Liver (tissue), 9 donors: Measurements from ENCODE around the gene PLXDC2. TPM values are rescaled to one million over a fixed set of nuclear protein-coding genes. Genes with fewer than 3 reads are reported as not detected.

Experiments
- DNase-seq: peaks from one replicate; pipeline ENCODE4 v3.0.0-alpha.2; 2017; ENCODE audit warnings: low spot score
- H3K27ac ChIP-seq, 2 donors: one replicate each; pipeline ENCODE4 v1.7.0; 2013; ENCODE audit warnings: inconsistent platforms in 2 of 2, low read length in 2 of 2, control low read depth in 1 of 2, low read depth in 1 of 2, mild to moderate bottlenecking in 1 of 2
- H3K27me3 ChIP-seq, 4 donors: one replicate each; pipeline versions ENCODE4 v1.6.1 to v1.7.0; 2013; ENCODE audit warnings: low read length in 3 of 4, inconsistent platforms in 1 of 4, mild to moderate bottlenecking in 1 of 4, moderate library complexity in 1 of 4; ENCODE audit not compliant: control insufficient read depth in 4 of 4, insufficient read depth in 4 of 4
- H3K36me3 ChIP-seq, 4 donors: one replicate each; pipeline versions ENCODE4 v1.6.1 to v1.7.0; 2013; ENCODE audit warnings: low read length in 3 of 4, mild to moderate bottlenecking in 3 of 4, low read depth in 1 of 4, moderate library complexity in 1 of 4; ENCODE audit not compliant: control insufficient read depth in 4 of 4, insufficient read depth in 3 of 4
- H3K4me1 ChIP-seq, 4 donors: one replicate each; pipeline versions ENCODE4 v1.6.1 to v1.7.0; 2013; ENCODE audit warnings: low read length in 3 of 4, mild to moderate bottlenecking in 3 of 4, moderate library complexity in 1 of 4; ENCODE audit not compliant: control insufficient read depth in 4 of 4, insufficient read depth in 4 of 4
- H3K4me3 ChIP-seq, 3 donors: one replicate each; pipeline versions ENCODE4 v1.6.1 to v1.7.0; 2013; ENCODE audit warnings: low read length in 3 of 3, control low read depth in 1 of 3, low read depth in 1 of 3, mild to moderate bottlenecking in 1 of 3
- H3K9ac ChIP-seq, 2 donors: one replicate each; pipeline ENCODE4 v1.7.0; 2013; ENCODE audit warnings: low read length in 2 of 2, mild to moderate bottlenecking in 2 of 2, moderate library complexity in 2 of 2, control low read depth in 1 of 2, low read depth in 1 of 2
- H3K9me3 ChIP-seq, 4 donors: one replicate each; pipeline versions ENCODE4 v1.6.1 to v1.7.0; 2013; ENCODE audit warnings: low read length in 3 of 4; ENCODE audit not compliant: control insufficient read depth in 4 of 4
- ATF3 ChIP-seq: IDR thresholded peaks from 2 replicates; pipeline ENCODE4 v1.6.1; 2016; ENCODE audit warnings: antibody characterized with exemption
- CTCF ChIP-seq: fragments of 150-350 bp; IDR thresholded peaks from 2 replicates; pipeline ENCODE4 v1.5.1; 2017; ENCODE audit warnings: improper control_type of control experiment, low read depth, low read length; ENCODE audit not compliant: missing input control
- EGR1 ChIP-seq, 2 donors: IDR thresholded peaks; 2 replicates each; pipeline ENCODE4 v1.6.1; 2016 to 2018; ENCODE audit warnings: antibody characterized with exemption in 2 of 2, low read depth in 2 of 2
- FOXA1 ChIP-seq: IDR thresholded peaks from 2 replicates; pipeline ENCODE4 v1.6.1; 2016; ENCODE audit warnings: antibody characterized with exemption
- FOXA2 ChIP-seq: IDR thresholded peaks from 2 replicates; pipeline ENCODE4 v1.6.1; 2016; ENCODE audit warnings: antibody characterized with exemption
- GABPA ChIP-seq, 2 donors: IDR thresholded peaks in 1 of 2; conservative IDR thresholded peaks in 1 of 2; 2 replicates each; pipeline ENCODE4 v1.6.1; 2016; ENCODE audit warnings: antibody characterized with exemption in 2 of 2, mild to moderate bottlenecking in 1 of 2, moderate library complexity in 1 of 2
- HNF4A ChIP-seq, 2 donors: conservative IDR thresholded peaks; 2 replicates each; pipeline ENCODE4 v1.6.1; 2016; ENCODE audit warnings: antibody characterized with exemption in 2 of 2, mild to moderate bottlenecking in 2 of 2
- HNF4G ChIP-seq: IDR thresholded peaks from 2 replicates; pipeline ENCODE4 v1.6.1; 2016; ENCODE audit warnings: antibody characterized with exemption
- JUND ChIP-seq, 2 donors: IDR thresholded peaks; 2 replicates each; pipeline ENCODE4 v1.6.1; 2016; ENCODE audit warnings: antibody characterized with exemption in 2 of 2
- MAX ChIP-seq: IDR thresholded peaks from 2 replicates; pipeline ENCODE4 v1.6.1; 2016; ENCODE audit warnings: antibody characterized with exemption
- NR2F2 ChIP-seq: IDR thresholded peaks from 2 replicates; pipeline ENCODE4 v1.6.1; 2016; ENCODE audit warnings: antibody characterized with exemption
- RAD21 ChIP-seq, 2 donors: IDR thresholded peaks; 2 replicates each; pipeline ENCODE4 v1.6.1; 2016; ENCODE audit warnings: antibody characterized with exemption in 2 of 2, mild to moderate bottlenecking in 2 of 2
- REST ChIP-seq: IDR thresholded peaks from 2 replicates; pipeline ENCODE4 v1.6.1; 2016; ENCODE audit warnings: antibody characterized with exemption, mild to moderate bottlenecking
- RXRA ChIP-seq, 2 donors: IDR thresholded peaks; 2 replicates each; pipeline ENCODE4 v1.6.1; 2017 to 2018; ENCODE audit warnings: antibody characterized with exemption in 2 of 2, mild to moderate bottlenecking in 1 of 2
- SP1 ChIP-seq: IDR thresholded peaks from 2 replicates; pipeline ENCODE4 v1.6.1; 2018; ENCODE audit warnings: antibody characterized with exemption, mild to moderate bottlenecking
- TAF1 ChIP-seq: conservative IDR thresholded peaks from 2 replicates; pipeline ENCODE4 v1.6.1; 2016; ENCODE audit warnings: antibody characterized with exemption, mild to moderate bottlenecking
- YY1 ChIP-seq: IDR thresholded peaks from 2 replicates; pipeline ENCODE4 v1.6.1; 2016; ENCODE audit warnings: antibody characterized with exemption, mild to moderate bottlenecking
- ZBTB33 ChIP-seq: IDR thresholded peaks from 2 replicates; pipeline ENCODE4 v1.6.1; 2016; ENCODE audit warnings: antibody characterized with exemption
- WGBS: extraction: QIAGEN DNeasy Blood & Tissue Kit; methylation state at CpG from one replicate; pipeline ENCODE4 v1.1.7; 2013; 5-methylcytosine and 5-hydroxymethylcytosine counted together
- polyA plus RNA-seq, 2 donors: library from polyadenylated mRNA; stranded (reverse) in 1 of 2; unstranded in 1 of 2; fragments of 200-250 nt in 1 of 2; fragments of >200 nt in 1 of 2; fragmentation: Nextera tagmentation in 1 of 2; extraction: Ambion mirVana in 1 of 2; gene quantifications; one replicate each; pipeline versions ENCODE4 v1.2.1 to v1.2.3, GENCODE V29; 2013 to 2015
- total RNA-seq, 2 donors: library from RNA; depleted of rRNA; stranded (reverse); fragments of >200 nt; gene quantifications; one replicate each; pipeline ENCODE4 v1.2.3, GENCODE V29; 2014
- donor health status: healthy.
- donor health status: healthy.
- donor health status: healthy.
- donor health status: healthy.
- donor health status: healthy.

PLXDC2 gene
- total and polyA plus RNA-seq, 4 donors = 1.4 to 5.1 (median 2.4) TPM

GRCh38 chr10:19782430-19783089 is 33.7 kb upstream of the PLXDC2 start (continued):
- TF ChIP-seq CTCF = no peak

- DNase-seq = no peak
- no peaks in the 10 kb centered on the region for H3K9me3 ChIP-seq
- H3K4me1 ChIP-seq = no peaks in the 10 kb centered on the region
- no peak overlapping the region for H3K9ac ChIP-seq
- H3K4me3 ChIP-seq = no peak overlapping the region
- TF ChIP-seq HNF4G = no peak
- no peaks in the 10 kb centered on the region for H3K36me3 ChIP-seq
- no peaks in the 10 kb centered on the region for H3K27me3 ChIP-seq
- 92% methylated on average over 4 of the region's 4 CpGs for WGBS
- no peak overlapping the region for H3K27ac ChIP-seq
Observed at GRCh38 chr10:19783721-19784120, 32.5 kb upstream of the PLXDC2 start.

GRCh38 chr10:19785366-19785765 is 30.9 kb upstream of the PLXDC2 start:
- WGBS = 52% methylated on average over 3 of the region's 3 CpGs

More at GRCh38 chr10:19785366-19785765, 30.9 kb upstream of the PLXDC2 start:
- Histone ChIP-seq H3K27ac (no peak overlapping the region), H3K27me3 (no peaks in the 10 kb centered on the region), H3K4me3 (no peak overlapping the region), H3K36me3 (no peaks in the 10 kb centered on the region), H3K4me1 (no peaks in the 10 kb centered on the region), H3K9me3 (no peaks in the 10 kb centered on the region), H3K9ac (no peak overlapping the region)
- TF ChIP-seq JUND (IDR thresholded peaks at IDR 0.05) (no peak), FOXA1 (no peak), EGR1 (IDR thresholded peaks at IDR 0.05; ENCODE audit: low read depth in 2 of 2) (no peak), ATF3 (no peak), CTCF (no peak), TAF1 (no peak), NR2F2 (no peak), MAX (no peak), RXRA (IDR thresholded peaks at IDR 0.05) (no peak), HNF4A (conservative IDR thresholded peaks at IDR 0.05) (no peak), SP1 (no peak), FOXA2 (no peak), ZBTB33 (no peak), RAD21 (IDR thresholded peaks at IDR 0.05) (no peak), HNF4G (no peak), REST (no peak), GABPA (IDR thresholded peaks at IDR 0.05 in 1 of 2, conservative IDR thresholded peaks at IDR 0.05 in 1 of 2) (no peak), YY1 (no peak)
- no peak for DNase-seq
